GM21360 (cell line): ENCODE data around the gene SYPL1.

ENCODE experiments used
- ATAC-seq: cut with Tn5 transposase; IDR thresholded peaks from one replicate; pipeline ENCODE4 v1.9.1; 2021; ENCODE audit warnings: mild to moderate bottlenecking, moderate library complexity; ENCODE audit not compliant: unreplicated experiment

Gene SYPL1

DNA sequence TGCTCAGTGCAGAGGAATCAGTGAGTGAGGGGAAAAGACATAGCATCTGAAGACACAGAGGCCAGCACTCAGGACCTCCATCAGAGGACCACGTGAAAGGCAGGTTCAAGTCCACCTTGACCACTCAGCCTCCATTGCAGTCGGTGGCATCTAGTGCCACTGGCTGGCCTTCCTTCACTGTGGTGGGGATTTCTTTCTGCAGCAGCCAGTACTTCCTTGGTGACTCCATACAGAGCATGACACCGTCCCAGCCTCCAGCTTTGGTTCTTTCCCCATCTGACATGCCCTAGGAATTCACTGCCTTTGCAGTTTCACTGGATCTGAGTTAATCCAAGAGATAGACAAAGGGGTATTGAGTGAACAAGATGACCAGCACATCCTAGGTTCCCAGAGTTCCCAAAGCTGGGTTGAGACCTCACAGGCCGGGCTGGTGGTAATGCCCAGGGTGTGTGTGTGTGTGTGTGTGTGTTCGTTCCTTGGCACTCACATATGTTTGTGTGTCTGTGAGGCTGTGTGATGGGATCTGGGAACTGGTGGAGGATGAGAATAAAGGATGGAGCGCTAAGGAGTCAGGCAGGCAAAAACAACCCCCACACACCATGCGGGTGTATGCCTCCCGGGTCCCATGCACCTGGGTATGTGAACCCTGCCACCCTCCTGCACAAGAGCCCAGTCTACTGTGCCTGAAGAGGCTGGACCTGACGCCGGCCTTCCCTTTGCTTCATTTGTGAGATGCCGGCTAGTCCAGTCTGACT is 57.8 kb downstream of the SYPL1 start:
- no peak for ATAC-seq

- ATAC-seq = no peak
Measured at GRCh38 chr7:106053109-106053508, 59.0 kb downstream of the SYPL1 start.

- ATAC-seq = no peak
Measured at GRCh38 chr7:106052681-106053080, 59.4 kb downstream of the SYPL1 start.

DNA sequence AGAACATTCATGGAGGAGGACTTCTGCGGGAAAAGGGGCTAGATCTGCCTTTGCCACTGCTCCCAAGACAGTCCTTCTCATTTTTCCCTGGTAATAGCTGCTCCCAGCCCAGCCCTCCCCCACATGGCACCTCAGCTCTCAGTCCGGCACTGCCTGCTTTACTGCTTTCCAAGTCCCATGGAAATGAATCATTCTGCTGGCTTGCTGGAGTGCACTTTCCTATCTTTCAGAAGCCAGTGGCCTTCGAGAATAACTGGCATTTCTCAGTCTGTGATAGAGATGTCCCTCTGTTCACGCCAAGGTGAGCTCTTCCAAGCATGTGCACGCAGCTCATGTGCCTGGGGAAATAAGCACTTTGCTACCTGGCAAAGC is 61.4 kb downstream of the SYPL1 start:
- ATAC-seq = no peak

GRCh38 chr7:106050002-106050745 is 61.9 kb downstream of the SYPL1 start:
- no peak for ATAC-seq

- ATAC-seq = no peak
Measured at GRCh38 chr7:106049139-106049752, 62.9 kb downstream of the SYPL1 start.

GRCh38 chr7:106048706-106049020 is 63.4 kb downstream of the SYPL1 start:
- ATAC-seq = no peak

DNA sequence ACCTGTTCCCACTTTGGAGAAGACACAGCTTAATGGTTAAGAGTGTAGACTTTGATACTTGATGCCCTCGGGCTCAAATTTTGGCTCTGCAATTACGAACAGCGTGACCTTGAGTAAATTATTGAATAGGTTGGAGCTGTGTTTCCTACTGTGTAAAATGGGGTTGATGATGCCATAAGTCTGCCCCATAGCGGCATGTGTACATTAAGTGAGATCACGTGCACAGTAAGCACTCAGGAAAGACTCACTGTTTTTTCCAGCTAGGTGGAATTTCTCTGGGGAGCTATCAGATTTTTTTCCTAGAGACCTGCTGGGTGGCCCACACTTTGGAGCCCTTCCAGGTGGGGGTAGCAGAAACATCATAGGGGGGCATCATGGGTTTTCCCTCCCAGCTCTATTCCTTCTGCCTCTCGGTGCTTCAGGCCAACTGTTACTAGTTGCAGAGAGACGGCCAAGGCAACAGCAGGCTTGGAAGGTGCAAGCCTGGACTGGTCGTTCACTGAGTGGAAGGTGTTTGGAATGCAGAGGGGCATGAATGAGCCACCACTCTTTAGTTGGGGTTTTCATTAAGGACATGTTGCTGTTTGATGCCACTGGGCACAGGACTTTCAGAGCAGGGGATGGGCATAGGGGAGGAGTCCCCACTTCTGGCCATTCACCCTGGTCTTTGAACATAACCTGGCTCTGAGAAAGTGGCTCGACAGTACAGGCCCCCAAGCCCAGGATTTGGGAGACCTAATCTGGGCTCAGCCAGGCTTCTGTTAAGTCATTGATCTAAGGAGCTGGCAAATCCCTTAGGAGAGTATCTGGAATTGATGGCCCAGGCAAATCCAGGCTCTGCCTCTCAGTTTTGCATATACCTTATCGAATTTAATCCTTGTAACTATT is 64.0 kb downstream of the SYPL1 start:
- ATAC-seq = no peak

DNA sequence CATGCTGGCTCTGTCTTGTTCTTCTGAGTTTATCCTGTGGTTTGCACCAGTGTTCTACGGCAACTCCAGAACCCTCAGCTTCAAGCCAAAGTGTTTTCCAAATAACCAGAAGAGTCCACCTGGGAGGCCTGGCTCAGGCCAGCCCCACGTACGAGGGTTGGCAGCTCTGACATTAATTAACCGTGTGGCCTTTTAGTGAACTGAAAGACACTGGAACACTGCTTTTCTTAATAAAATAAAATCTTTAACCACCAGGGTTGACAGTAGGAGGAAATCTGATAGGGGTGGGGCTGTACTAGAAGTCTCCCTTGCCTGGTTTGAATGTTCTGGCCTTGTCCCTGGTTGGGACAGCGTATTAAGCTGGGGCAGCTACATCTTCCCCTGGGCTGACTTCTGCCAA is 64.9 kb downstream of the SYPL1 start:
- ATAC-seq = no peak

- no peak for ATAC-seq
Measured at GRCh38 chr7:106045586-106045985, 66.5 kb downstream of the SYPL1 start.

GRCh38 chr7:106045139-106045538 is 67.0 kb downstream of the SYPL1 start:
- ATAC-seq = no peak

GRCh38 chr7:106042196-106042611 is 69.9 kb downstream of the SYPL1 start:
- no peak for ATAC-seq

DNA sequence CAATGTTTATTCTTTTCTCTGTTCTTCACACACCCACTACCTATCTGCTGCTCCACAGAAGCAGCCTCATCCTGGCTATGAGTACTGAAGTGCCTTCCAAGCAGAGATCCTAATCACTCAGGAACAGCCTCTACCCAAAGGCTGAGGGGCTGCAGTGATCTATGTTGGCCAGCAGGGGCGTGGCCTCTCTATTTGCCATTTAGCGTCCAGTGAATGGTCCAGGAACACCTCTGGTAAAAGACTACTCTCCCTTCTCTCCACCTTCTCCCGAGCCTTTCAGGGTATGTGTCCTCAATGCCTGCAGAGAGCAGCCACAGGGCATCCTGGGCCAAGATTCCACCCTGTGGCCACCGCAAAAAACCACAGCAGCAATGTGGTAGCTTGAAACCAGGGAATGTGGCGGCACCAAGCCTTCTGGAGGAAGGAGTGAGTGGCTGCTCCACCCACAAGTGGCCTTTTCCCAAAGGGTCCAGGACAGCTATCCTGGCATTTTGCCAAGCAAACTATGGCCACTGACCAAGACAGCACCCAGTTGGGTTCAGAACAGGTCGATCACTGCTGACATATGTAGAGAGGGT is 70.9 kb downstream of the SYPL1 start:
- ATAC-seq = no peak
